ENCODE results near the gene DGLUCY.
"Not testable (repeated sequence)": the region's sequence is repeated elsewhere in the genome, so short reads cannot be mapped to it uniquely, and the experiment has no call there.

Gene DGLUCY

GRCh38 chr14:91225025-91225424, 111.2 kb downstream of the DGLUCY start:
- TF ChIP-seq ZNF324 (tag by site-specific recombination; IDR thresholded peaks at IDR 0.05) (no peak), GLIS2 (tag by site-specific recombination; IDR thresholded peaks at IDR 0.05) (no peak), HOXD13 (CRISPR knock-in tag; IDR thresholded peaks at IDR 0.05; ENCODE audit: borderline replicate concordance) (no peak), FEZF1 (tag by site-specific recombination; IDR thresholded peaks at IDR 0.05) (no peak), ZNF510 (tag by site-specific recombination; IDR thresholded peaks at IDR 0.05; ENCODE audit: insufficient replicate concordance) (no peak), ZNF394 (tag by site-specific recombination; IDR thresholded peaks at IDR 0.05; ENCODE audit: borderline replicate concordance) (no peak), ZFP41 (tag by site-specific recombination; IDR thresholded peaks at IDR 0.05; ENCODE audit: borderline replicate concordance) (no peak)
- ChIA-PET CTCF (no interaction called here), POLR2A (no interaction called here)
- Histone ChIP-seq H3K36me3 (ENCODE audit: control insufficient read depth in 2 of 2, insufficient read depth in 1 of 2, low read length in 2 of 2) (peaks cover 0 to 5% of the 10 kb centered on the region in 2 experiments; a peak in 1 of 3 replicates), H3K4me3 (ENCODE audit: low read depth, low read length) (no peak overlapping the region), H3K9me3 (ENCODE audit: control insufficient read depth, insufficient read depth, low read depth, low read length) (no peaks in the 10 kb centered on the region), H3K4me1 (ENCODE audit: control insufficient read depth, insufficient read depth, low read length) (no peaks in the 10 kb centered on the region), H3K27ac (ENCODE audit: extremely low read depth, low read depth, low read length) (no peak overlapping the region)

GRCh38 chr14:91226360-91226759, 112.5 kb downstream of the DGLUCY start:
- H3K36me3 ChIP-seq (ENCODE audit: control insufficient read depth in 2 of 2, insufficient read depth in 1 of 2, low read length in 2 of 2); H3K4me3 ChIP-seq (ENCODE audit: low read depth, low read length); POLR2A ChIA-PET; H3K4me1 ChIP-seq (ENCODE audit: control insufficient read depth, insufficient read depth, low read length); H3K27ac ChIP-seq (ENCODE audit: extremely low read depth, low read depth, low read length); H3K9me3 ChIP-seq (ENCODE audit: control insufficient read depth, insufficient read depth, low read depth, low read length): not testable (repeated sequence)
- CTCF ChIA-PET: interaction anchor here (0.6 to 1.0 kb wide), 3 partner anchors 49 to 55 kb away, joined by 3 read pairs; no protein-coding TSS in a partner anchor

- Histone ChIP-seq H3K4me3 (ENCODE audit: low read depth, low read length) (no peak overlapping the region), H3K36me3 (ENCODE audit: control insufficient read depth in 2 of 2, insufficient read depth in 1 of 2, low read length in 2 of 2) (no peaks in the 10 kb centered on the region), H3K27ac (ENCODE audit: extremely low read depth, low read depth, low read length) (no peak overlapping the region), H3K9me3 (ENCODE audit: control insufficient read depth, insufficient read depth, low read depth, low read length) (no peaks in the 10 kb centered on the region), H3K4me1 (ENCODE audit: control insufficient read depth, insufficient read depth, low read length) (no peaks in the 10 kb centered on the region)
- CTCF ChIA-PET: interaction anchor here (0.8 kb wide), 1 partner anchor 54 kb away, joined by 3 read pairs; no protein-coding TSS in a partner anchor
- TF ChIP-seq ZNF596 (tag by site-specific recombination; IDR thresholded peaks at IDR 0.05): no peak
- TF ChIP-seq MEIS1 (CRISPR knock-in tag; IDR thresholded peaks at IDR 0.05; ENCODE audit: borderline replicate concordance): no peak
- TF ChIP-seq ZNF202 (tag by site-specific recombination; IDR thresholded peaks at IDR 0.05; ENCODE audit: borderline replicate concordance): no peak
- TF ChIP-seq ZNF600 (tag by site-specific recombination; IDR thresholded peaks at IDR 0.05): no peak
- TF ChIP-seq ZBTB10 (tag by site-specific recombination; IDR thresholded peaks at IDR 0.05): no peak
- TF ChIP-seq ZSCAN18 (tag by site-specific recombination; IDR thresholded peaks at IDR 0.05): no peak
- TF ChIP-seq ZNF670 (tag by site-specific recombination; IDR thresholded peaks at IDR 0.05; ENCODE audit: low read depth): no peak
- TF ChIP-seq ZNF292 (tag by site-specific recombination; IDR thresholded peaks at IDR 0.05; ENCODE audit: borderline replicate concordance, low read depth): no peak
- no peak for TF ChIP-seq KLF9 (tag by site-specific recombination; IDR thresholded peaks at IDR 0.05; ENCODE audit: low read depth)
- TF ChIP-seq GLI4 (tag by site-specific recombination; IDR thresholded peaks at IDR 0.05): no peak
- no peak for TF ChIP-seq ZBTB48 (tag by site-specific recombination; IDR thresholded peaks at IDR 0.05)
- no peak for TF ChIP-seq ZNF155 (tag by site-specific recombination; IDR thresholded peaks at IDR 0.05)
- TF ChIP-seq ZFP37 (tag by site-specific recombination; IDR thresholded peaks at IDR 0.05): no peak
- no peak for TF ChIP-seq ZNF792 (tag by site-specific recombination; IDR thresholded peaks at IDR 0.05)
- POLR2A ChIA-PET: no interaction called here
These were observed 113.3 kb downstream of the DGLUCY start for GRCh38 chr14:91227183-91227628.
